Measurements from ENCODE around the gene DLL3.

DLL3 gene

GRCh38 chr19:39516270-39516669, 17.5 kb downstream of the DLL3 start:
- DNase-seq (ENCODE audit: low spot score) = no peak

- DNase-seq (ENCODE audit: low spot score) = no peak
Observed at GRCh38 chr19:39517432-39517831, 18.7 kb downstream of the DLL3 start.

DNA sequence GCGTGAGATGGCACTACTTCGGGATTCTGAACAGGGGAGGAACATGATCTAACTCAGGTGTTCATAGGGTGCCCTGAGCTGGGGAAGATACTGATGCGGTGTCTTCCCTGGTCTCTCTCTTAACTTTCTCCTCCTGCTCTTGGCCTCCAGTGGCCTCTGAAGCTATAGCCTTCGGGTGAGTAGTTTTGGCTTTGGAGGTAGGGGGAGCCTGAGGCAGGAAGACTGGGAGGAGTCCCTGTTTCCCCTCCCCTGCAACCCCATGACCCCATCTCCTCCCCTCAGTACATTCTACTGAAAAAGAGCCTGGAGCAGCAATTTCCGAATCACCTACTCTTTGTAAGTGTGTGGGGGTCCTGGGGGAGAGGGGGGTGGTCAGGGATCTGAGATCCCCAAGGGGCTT, 19.7 kb downstream of the DLL3 start:
- DNase-seq (ENCODE audit: low spot score) = no peak

DNA sequence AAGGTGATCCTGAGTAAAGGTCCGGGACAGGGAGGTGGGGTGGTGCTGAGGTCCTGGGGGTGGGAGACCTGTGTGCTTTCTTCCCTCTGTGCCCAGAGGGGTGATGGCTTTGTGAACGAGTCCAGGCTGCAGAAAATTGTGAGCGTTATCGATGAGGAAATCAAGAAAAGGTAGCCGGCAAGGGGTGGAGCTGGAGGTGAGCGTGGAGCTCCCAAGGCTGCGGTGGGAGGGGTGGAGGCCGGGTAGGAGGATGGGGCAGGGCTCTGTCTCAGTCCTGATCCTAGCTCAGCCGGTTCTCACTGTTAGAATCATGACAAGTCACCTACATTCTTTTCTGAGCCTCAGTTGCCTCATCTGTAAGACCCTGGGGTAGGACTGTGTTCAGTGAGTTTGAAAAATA, 20.2 kb downstream of the DLL3 start:
- DNase-seq (ENCODE audit: low spot score) = no peak

DNA sequence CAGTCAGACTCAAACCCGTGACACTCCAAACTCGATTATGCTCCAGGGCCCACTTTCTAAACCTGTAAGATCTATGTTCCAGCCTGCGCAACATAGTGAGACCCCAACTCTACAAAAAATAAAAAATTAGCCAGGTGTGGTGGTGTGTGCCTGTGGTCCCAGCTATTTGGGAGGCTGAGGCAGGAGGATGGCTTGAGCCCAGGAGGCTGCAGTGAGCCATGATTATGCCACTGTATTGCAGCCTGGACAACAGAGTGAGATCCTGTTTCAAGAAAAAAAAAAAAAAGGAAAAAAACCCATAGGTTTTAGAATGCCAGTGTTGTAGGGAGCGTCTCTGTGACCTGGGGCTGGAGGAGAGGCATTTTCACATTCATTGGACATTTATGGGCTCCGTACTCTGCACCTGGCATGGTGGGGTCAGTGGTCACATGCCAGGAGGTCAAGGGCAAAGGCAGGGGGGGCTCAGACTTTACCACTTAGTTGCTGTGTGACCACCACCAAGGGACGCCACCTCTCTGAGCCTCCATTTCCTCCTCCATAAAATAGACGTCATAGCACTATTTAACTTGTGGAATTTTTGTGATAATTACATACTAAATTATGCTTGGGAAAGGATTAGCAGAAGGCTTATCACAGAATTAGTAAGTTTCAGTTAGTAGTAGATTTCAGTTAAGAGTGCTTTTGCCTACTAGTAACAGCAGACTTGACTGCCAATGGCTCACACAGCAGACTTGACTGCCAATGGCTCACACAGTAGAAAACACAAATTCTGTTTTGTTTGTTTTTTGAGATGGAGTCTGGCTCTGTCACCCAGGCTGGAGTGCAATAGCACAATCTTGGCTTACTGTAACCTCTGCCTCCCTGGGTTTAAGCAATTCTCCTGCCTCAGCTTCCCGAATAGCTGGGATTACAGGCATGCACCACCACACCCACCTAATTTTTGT, 22.1 kb downstream of the DLL3 start:
- no peak for DNase-seq (ENCODE audit: low spot score)

GRCh38 chr19:39524495-39524894, 25.7 kb downstream of the DLL3 start:
- DNase-seq (ENCODE audit: low spot score) = no peak

DNA sequence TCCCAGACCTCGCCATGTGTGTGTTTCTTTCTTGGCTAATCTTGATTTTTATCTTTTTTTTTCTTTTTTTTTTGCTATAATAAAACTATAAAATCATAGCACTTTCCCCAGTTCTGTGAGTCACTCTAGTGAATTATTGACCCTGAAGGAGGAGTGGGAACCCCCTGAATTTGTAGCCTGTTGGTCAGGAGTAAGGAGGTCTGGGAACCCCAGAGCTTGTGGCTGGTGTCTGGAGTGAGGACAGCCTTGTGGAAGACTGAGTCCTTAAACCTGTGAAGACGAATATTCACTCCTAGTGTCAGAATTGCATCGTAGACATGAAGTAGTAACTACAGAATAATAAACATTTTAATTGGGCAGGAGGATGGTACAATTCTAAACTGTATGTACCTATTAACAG, 26.5 kb downstream of the DLL3 start:
- DNase-seq (ENCODE audit: low spot score) = no peak

GRCh38 chr19:39531834-39532232, 33.1 kb downstream of the DLL3 start:
- no peak for DNase-seq (ENCODE audit: low spot score)

DNA sequence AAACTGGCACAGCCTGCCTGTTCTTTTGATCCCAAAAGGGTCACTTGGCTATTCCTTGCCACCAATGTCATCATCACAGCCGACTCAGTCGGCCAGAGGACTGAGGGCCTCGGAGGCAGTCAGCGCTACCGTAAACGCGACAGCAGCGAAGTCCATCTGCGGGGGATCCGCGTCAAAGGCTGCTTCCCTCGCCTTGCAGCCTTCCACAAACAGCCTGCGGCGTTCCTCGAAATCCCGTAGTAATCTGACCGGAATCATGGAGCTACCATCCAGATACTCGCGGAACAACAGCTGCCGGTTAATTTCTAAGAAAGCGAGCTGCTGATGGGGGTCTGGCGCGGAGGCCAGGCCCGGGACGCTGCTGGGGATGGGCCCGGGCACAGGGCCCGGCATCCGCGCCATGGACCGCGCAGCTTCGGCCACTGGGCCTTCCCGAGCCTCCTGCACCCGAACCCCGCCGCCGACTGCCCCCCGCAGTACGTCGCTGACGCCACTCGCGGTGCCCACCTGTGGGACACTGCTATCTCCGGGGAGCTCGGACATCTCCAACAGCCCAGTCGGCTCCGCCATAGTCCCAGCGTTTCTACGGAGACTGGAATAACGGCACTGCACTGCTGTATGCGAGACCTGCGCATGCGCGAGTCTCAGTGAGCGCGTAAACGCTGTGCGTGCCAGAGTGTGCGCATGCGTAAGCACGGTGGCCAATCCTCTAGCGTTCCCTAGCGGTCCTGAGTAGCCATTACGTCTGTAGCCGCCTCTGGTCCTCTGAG, 33.7 kb downstream of the DLL3 start, which contains the start of gene EID2B:
Gene EID2B (minus strand): TSS at position 620 of the 770 bp plus-strand sequence. CDS start 50 bp downstream, at position 570.
- peak; percentile 95 for DNase-seq (ENCODE audit: low spot score)

- DNase-seq (ENCODE audit: low spot score) = no peak
Observed at GRCh38 chr19:39533003-39533512, 34.3 kb downstream of the DLL3 start.

DNA sequence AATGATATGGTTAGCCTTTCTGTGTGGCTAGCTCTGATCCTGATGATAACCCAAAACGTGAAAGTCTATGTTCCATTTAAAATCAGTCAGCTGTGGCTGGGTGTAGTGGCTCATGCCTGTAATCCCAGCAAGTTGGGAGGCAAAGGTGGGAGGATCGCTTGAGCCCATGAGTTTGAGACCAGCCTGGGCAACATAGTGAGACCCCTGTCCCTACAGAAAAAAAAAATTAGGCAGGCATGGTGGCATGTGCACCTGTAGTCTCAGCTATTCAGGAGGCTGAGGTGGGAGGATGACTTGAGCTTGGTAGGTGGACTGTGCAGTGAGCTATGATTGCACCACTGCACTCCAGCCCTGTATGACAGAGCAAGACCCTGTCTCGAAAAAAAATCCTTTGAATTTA, 35.0 kb downstream of the DLL3 start:
- no peak for DNase-seq (ENCODE audit: low spot score)

- DNase-seq (ENCODE audit: low spot score) = no peak
Observed at GRCh38 chr19:39539165-39539517, 40.4 kb downstream of the DLL3 start.

GRCh38 chr19:39539518-39540332, 41.0 kb downstream of the DLL3 start, which contains the start of gene EID2:
EID2 (minus strand) TSS chr19:39540161; CDS start chr19:39540079, 82 bp downstream.
- DNase-seq (ENCODE audit: low spot score) = peak; percentile 92

DNA sequence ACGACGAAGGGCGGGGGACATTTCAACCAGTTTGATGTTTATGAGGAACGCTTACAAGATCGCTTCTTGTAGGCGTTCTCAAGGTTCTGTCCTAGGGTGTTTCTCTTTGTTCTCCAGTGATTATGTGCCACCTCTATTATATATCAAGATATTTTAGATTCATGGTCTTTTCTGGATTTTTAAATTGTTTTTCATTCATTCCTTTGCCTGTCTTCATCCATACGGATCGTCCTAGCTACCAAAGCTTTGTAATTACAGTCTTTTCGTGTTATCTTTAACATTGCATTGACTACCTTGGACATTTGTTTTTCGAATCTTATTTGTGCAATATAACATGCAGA, 41.6 kb downstream of the DLL3 start:
- no peak for DNase-seq (ENCODE audit: low spot score)

DNA sequence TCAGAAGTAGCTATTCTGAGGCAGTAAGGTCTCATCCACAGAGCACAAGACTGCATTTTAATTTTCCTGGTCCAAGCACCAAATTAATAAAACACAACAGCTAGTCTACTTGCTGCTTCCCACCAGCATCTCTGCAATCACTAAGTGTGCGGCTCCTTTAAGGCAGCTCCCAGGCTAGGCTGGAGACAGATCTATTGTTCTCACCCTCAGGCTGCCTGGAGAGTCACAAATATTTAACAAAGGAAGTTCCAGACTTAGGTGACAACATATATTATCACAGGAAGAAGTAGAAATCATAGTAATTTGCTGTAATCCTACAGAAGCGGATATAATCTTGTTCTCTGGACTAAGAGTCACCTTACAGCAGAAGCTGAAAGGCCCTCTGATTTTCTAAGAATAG, 43.5 kb downstream of the DLL3 start:
- DNase-seq (ENCODE audit: low spot score) = peak; percentile 61

DNA sequence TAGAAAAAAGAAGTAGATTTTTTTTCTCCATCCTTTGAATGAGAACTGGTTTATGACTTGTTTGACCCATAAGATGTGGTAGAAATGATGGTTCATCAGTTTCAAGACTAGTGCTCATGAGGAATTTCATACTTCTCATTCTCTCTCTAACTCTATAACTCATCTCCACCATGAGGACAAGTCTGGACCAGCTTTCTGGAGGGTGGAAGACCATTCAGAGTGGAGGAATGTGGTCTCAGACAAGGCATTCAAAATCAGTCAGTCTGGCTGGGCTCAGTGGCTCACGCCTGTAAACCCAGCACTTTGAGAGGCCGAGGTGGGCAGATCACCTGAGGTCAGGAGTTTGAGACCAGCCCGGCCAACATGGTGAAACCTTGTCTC, 44.7 kb downstream of the DLL3 start:
- no peak for DNase-seq (ENCODE audit: low spot score)

- no peak for DNase-seq (ENCODE audit: low spot score)
Observed at GRCh38 chr19:39544226-39544903, 45.6 kb downstream of the DLL3 start.

- DNase-seq (ENCODE audit: low spot score) = no peak
Observed at GRCh38 chr19:39544911-39545310, 46.2 kb downstream of the DLL3 start.

DNA sequence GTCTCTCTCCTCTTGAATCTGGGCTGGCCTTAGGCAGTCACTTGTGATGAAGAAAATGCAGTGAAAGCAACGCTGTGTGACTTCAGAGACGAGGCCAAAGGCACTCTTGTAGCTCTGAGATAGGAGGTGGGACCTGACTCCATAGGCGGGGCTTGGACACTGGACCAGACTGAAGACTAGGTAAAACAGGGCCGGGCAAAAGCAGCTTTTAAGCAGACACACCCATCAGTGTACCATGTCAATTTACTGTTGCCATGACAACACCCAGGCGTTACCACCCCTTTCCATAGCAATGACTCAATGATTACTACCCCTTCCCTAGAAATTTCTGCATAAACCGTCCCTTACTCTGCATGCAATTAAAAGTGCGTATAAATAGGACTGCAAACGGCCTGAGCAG, 47.9 kb downstream of the DLL3 start:
- DNase-seq (ENCODE audit: low spot score) = no peak

GRCh38 chr19:39550197-39550596, 51.5 kb downstream of the DLL3 start:
- no peak for DNase-seq (ENCODE audit: low spot score)

- DNase-seq (ENCODE audit: low spot score) = no peak
Observed at GRCh38 chr19:39553082-39553652, 54.4 kb downstream of the DLL3 start.

All from globus pallidus (tissue), 1 donor.